HepG2 (cell line): Measurements from ENCODE around the gene ENDOU. TPM values are rescaled to one million over a fixed set of nuclear protein-coding genes. Genes with fewer than 3 reads are reported as not detected.
A peak's percentile ranks its signal among the peaks of the same experiment; 100 is the strongest.

Source experiments
- AKAP8 ChIP-seq: sonication (generic); formaldehyde crosslinking; IDR thresholded peaks from 2 replicates; pipeline ENCODE4 v1.5.1; 2020; ENCODE audit warnings: mild to moderate bottlenecking, missing genetic modification reagents
- AKNA ChIP-seq: sonication (generic); formaldehyde crosslinking; IDR thresholded peaks from 2 replicates; pipeline ENCODE4 v1.4.0; 2020; ENCODE audit warnings: missing genetic modification reagents, borderline replicate concordance
- ASH2L ChIP-seq: fragments of 300-600, 200-600 bp; sonication (generic); IDR thresholded peaks from 2 replicates; pipeline ENCODE4 v1.7.0; 2017; ENCODE audit warnings: low read depth, mild to moderate bottlenecking, moderate library complexity, mixed read lengths, low read length; ENCODE audit not compliant: insufficient read length
- CREB1 ChIP-seq, 2 experiments: fragments of 450-650 bp in 1 of 2; IDR thresholded peaks; 2 replicates each; pipeline ENCODE4 v1.6.1; 2016 to 2017; ENCODE audit warnings: control low read depth in 1 of 2, mild to moderate bottlenecking in 1 of 2, missing compliant biosample characterization in 1 of 2, missing genetic modification characterization in 1 of 2
- E2F5 ChIP-seq: sonication (generic); formaldehyde crosslinking; conservative IDR thresholded peaks from 2 replicates; pipeline ENCODE4 v1.4.0; 2020; ENCODE audit warnings: missing genetic modification reagents
- MAF1 ChIP-seq: sonication (generic); formaldehyde crosslinking; IDR thresholded peaks from 2 replicates; pipeline ENCODE4 v1.5.0; 2020; ENCODE audit warnings: missing genetic modification reagents, borderline replicate concordance
- MTF1 ChIP-seq: sonication (generic); formaldehyde crosslinking; IDR thresholded peaks from 2 replicates; pipeline ENCODE4 v1.5.0; 2020; ENCODE audit warnings: missing genetic modification reagents
- PHF20 ChIP-seq: sonication (generic); formaldehyde crosslinking; IDR thresholded peaks from 2 replicates; pipeline ENCODE4 v1.5.0; 2020; ENCODE audit warnings: mild to moderate bottlenecking, missing genetic modification reagents
- SAFB2 ChIP-seq: sonication (generic); formaldehyde crosslinking; IDR thresholded peaks from 2 replicates; pipeline ENCODE4 v1.5.1; 2020; ENCODE audit warnings: missing genetic modification reagents, low read depth, mild to moderate bottlenecking, borderline replicate concordance
- SMARCC2 ChIP-seq: fragments of 450-650 bp; IDR thresholded peaks from 2 replicates; pipeline ENCODE4 v1.6.1; 2017; ENCODE audit warnings: antibody characterized with exemption, mild to moderate bottlenecking
- TGIF2 ChIP-seq: IDR thresholded peaks from 2 replicates; pipeline ENCODE4 v1.6.1; 2016; ENCODE audit warnings: control low read depth, missing compliant biosample characterization
- U2AF1 ChIP-seq: fragments of 200-400 bp; formaldehyde crosslinking; optimal IDR thresholded peaks from 2 replicates; pipeline ENCODE3; 2017; ENCODE audit warnings: mild to moderate bottlenecking, low read depth, low read length
- XRCC5 ChIP-seq: fragments of 200-400 bp; formaldehyde crosslinking; optimal IDR thresholded peaks from 2 replicates; pipeline ENCODE3; 2017; ENCODE audit warnings: mild to moderate bottlenecking, low read length
- ZNF235 ChIP-seq: sonication (generic); formaldehyde crosslinking; IDR thresholded peaks from 2 replicates; pipeline ENCODE4 v1.8.1; 2023; ENCODE audit warnings: mild to moderate bottlenecking, missing genetic modification reagents, borderline replicate concordance
- ZNF263 ChIP-seq: sonication (generic); formaldehyde crosslinking; IDR thresholded peaks from 2 replicates; pipeline ENCODE4 v1.4.0; 2020; ENCODE audit warnings: missing genetic modification reagents
- ZNF350 ChIP-seq: sonication (generic); formaldehyde crosslinking; IDR thresholded peaks from 2 replicates; pipeline ENCODE4 v1.4.0; 2020; ENCODE audit warnings: mild to moderate bottlenecking, low read depth, missing genetic modification reagents, borderline replicate concordance
- ZNF431 ChIP-seq: sonication (generic); formaldehyde crosslinking; IDR thresholded peaks from 2 replicates; pipeline ENCODE4 v1.9.0; 2022; ENCODE audit warnings: missing genetic modification reagents, low read depth, mild to moderate bottlenecking, borderline replicate concordance
- ZNF616 ChIP-seq: sonication (generic); formaldehyde crosslinking; IDR thresholded peaks from 2 replicates; pipeline ENCODE4 v1.5.0; 2020; ENCODE audit warnings: low read depth, mild to moderate bottlenecking, missing genetic modification reagents
- ZNF766 ChIP-seq: sonication (generic); formaldehyde crosslinking; IDR thresholded peaks from 2 replicates; pipeline ENCODE4 v1.5.0; 2020; ENCODE audit warnings: missing genetic modification reagents, borderline replicate concordance
- ZNF800 ChIP-seq: sonication (generic); formaldehyde crosslinking; IDR thresholded peaks from 2 replicates; pipeline ENCODE4 v1.4.0; 2020; ENCODE audit warnings: missing genetic modification reagents
- ZNF891 ChIP-seq: sonication (generic); formaldehyde crosslinking; IDR thresholded peaks from 2 replicates; pipeline ENCODE4 v1.5.0; 2020; ENCODE audit warnings: mild to moderate bottlenecking, missing genetic modification reagents
- polyA plus RNA-seq, 8 experiments: library from polyadenylated mRNA; depleted of rRNA in 3 of 8; stranded (reverse) in 7 of 8; unstranded in 1 of 8; fragments of >200 nt; fragmentation: Illumina TruSeq in 4 of 8; extraction: Trizol in 4 of 8; gene quantifications; 2 replicates each; pipeline versions ENCODE4 v1.2.1 to v1.2.3, GENCODE V29; 2011 to 2016; ENCODE audit warnings: low read depth in 4 of 8, missing spikeins in 1 of 8, mixed read lengths in 1 of 8; ENCODE audit not compliant: insufficient read depth in 1 of 8
- total RNA-seq, 5 experiments: library from RNA; depleted of rRNA; stranded (reverse); fragments of >200 nt; fragmentation: Illumina TruSeq; extraction: Trizol; gene quantifications; 2 replicates each; pipeline ENCODE4 v1.2.3, GENCODE V29; 2016; ENCODE audit warnings: low read depth in 1 of 5

Gene ENDOU
- total and polyA plus RNA-seq, 2 of the 13 experiments (the other 11 are each of a cell fraction or from before 2014, with no cell fraction given), result not detected

DNA sequence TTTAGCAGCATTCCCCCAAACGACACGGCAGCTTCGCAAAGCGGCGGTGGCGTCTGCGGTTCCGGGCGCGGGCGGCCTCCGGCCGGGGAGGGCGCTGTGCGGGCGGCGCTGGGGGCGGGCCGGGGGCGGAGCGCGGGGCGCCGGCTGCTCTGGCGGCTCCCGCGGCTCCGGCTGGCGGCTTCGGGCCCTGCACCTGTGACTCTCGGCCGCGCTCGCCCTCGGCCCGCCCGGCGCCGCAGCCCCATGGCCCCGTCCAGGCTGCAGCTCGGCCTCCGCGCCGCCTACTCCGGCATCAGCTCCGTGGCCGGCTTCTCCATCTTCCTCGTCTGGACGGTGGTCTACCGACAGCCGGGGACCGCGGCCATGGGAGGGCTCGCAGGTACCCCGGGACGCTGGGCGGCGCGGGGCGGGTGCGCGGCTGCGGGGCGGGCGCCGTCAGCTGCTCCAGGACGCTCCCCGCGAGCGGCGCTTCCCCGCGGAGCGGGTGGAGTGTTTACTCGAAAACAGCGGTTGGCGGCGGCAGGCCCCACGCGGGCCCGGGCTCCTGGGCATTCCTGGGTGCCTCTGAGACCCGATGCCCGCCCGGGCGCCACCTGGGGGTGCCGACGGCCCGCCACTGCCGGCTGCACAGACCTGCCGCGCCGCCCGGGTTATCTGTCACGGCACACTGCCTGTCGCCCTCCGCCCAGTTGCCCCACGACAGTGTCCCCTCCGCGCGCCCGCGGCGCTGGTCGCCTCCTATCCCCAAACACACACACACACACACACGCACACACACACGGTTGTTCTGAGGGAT, 48.0 kb upstream of the ENDOU start, which contains the start of gene SLC48A1 (continued):
- TF ChIP-seq ZNF350 (CRISPR knock-in tag) (no peak), U2AF1 (no peak), E2F5 (no peak), ZNF616 (CRISPR knock-in tag) (no peak), CREB1 (IDR thresholded peaks at IDR 0.05) (no peak), CREB1 (CRISPR knock-in tag; IDR thresholded peaks at IDR 0.05) (no peak), ZNF766 (CRISPR knock-in tag) (no peak), AKNA (CRISPR knock-in tag) (no peak), AKAP8 (CRISPR knock-in tag) (no peak), ASH2L (peak; percentile 30), ZNF431 (CRISPR knock-in tag) (no peak), PHF20 (no peak), ZNF891 (CRISPR knock-in tag) (no peak), SAFB2 (CRISPR knock-in tag) (no peak), XRCC5 (peak; percentile 49), ZNF263 (CRISPR knock-in tag) (no peak; the same call in 1 of the 2 replicates), ZNF235 (CRISPR knock-in tag) (no peak), MTF1 (CRISPR knock-in tag) (no peak), ZNF800 (CRISPR knock-in tag) (no peak), TGIF2 (CRISPR knock-in tag) (no peak), MAF1 (CRISPR knock-in tag) (no peak), SMARCC2 (no peak)
